Vagina (tissue), 2 donors: ENCODE measurements around the gene MYLK2.

Experiments
- CTCF ChIP-seq, 3 experiments: fragments of 450-650 bp in 2 of 3; fragments of 200-600 bp in 1 of 3; sonication (generic) in 1 of 3; IDR thresholded peaks; one replicate each; pipeline ENCODE4 v1.5.1; 2017 to 2019; ENCODE audit warnings: antibody characterized with exemption in 3 of 3, mild to moderate bottlenecking in 2 of 3, moderate library complexity in 2 of 3
- POLR2A ChIP-seq, 2 donors: fragments of 450-650 bp; IDR thresholded peaks; one replicate each; pipeline ENCODE4 v1.6.1; 2017; ENCODE audit warnings: antibody characterized with exemption in 2 of 2, mild to moderate bottlenecking in 2 of 2, moderate library complexity in 2 of 2

- TF ChIP-seq POLR2A (IDR thresholded peaks at IDR 0.05) (no peak), CTCF (IDR thresholded peaks at IDR 0.05) (no peak)
Observed at GRCh38 chr20:31829731-31830130, 10.6 kb downstream of the MYLK2 start.
